Pancreas (tissue), 10 donors: Measurements from ENCODE around the gene ST3GAL6. TPM values are rescaled to one million over a fixed set of nuclear protein-coding genes. Genes with fewer than 3 reads are reported as not detected.

Source experiments
- ATAC-seq, 4 donors: fragments of 200-7000 bp; cut with Tn5 transposase; one replicate each; pipeline versions ENCODE4 v1.8.0 to v1.9.1; 2020; ENCODE audit warnings: mild to moderate bottlenecking in 4 of 4, moderate library complexity in 4 of 4
- DNase-seq, 6 donors: peaks; one replicate each; pipeline ENCODE4 v3.0.0-alpha.2; 2020
- FAIRE-seq: peaks from 2 replicates; lab custom pipeline; 2012; peaks lifted over from hg19 to GRCh38; lab: Jason Lieb, UNC
- H3K27ac ChIP-seq, 4 donors: fragments of 200-600 bp; sonication (generic); 1 replicate in 3 of 4; 2 replicates in 1 of 4; pipeline versions ENCODE4 v1.5.0 to v1.8.0; 2020
- H3K27me3 ChIP-seq, 4 donors: fragments of 200-600 bp; one replicate each; pipeline ENCODE4 v1.8.0; 2021
- H3K36me3 ChIP-seq, 3 donors: fragments of 200-600 bp; sonication (generic) in 1 of 3; one replicate each; pipeline versions ENCODE4 v1.5.0 to v1.8.0; 2020 to 2021
- H3K4me1 ChIP-seq, 3 donors: fragments of 200-600 bp; one replicate each; pipeline ENCODE4 v1.8.0; 2021
- H3K4me3 ChIP-seq, 4 donors: fragments of 200-600 bp; sonication (generic) in 2 of 4; one replicate each; pipeline versions ENCODE4 v1.5.0 to v1.8.0; 2020 to 2021
- H3K9me3 ChIP-seq, 4 donors: fragments of 200-600 bp; one replicate each; pipeline ENCODE4 v1.8.0; 2021
- WGBS, 2 donors: extraction: QIAGEN DNeasy Blood & Tissue Kit; methylation state at CpG; one replicate each; pipeline ENCODE4 v1.1.7; 2013; 5-methylcytosine and 5-hydroxymethylcytosine counted together
- intact Hi-C, 3 donors: fragments of 100-400 bp; cut with DNase I; formaldehyde crosslinking; loops; one replicate each; pipeline versions ENCODE4 v1.11.1 to v1.14.2; 2022
- polyA plus RNA-seq, 2 donors: library from polyadenylated mRNA; stranded (reverse); fragments of 200-250 nt; gene quantifications; one replicate each; pipeline ENCODE4 v1.2.3, GENCODE V29; 2013
- total RNA-seq, 6 donors: library from RNA; stranded (reverse); fragmentation: NEBNext Ultra II Directional in 4 of 6; extraction: Animal tissue kit (Norgen Biotek cat#: 25700) in 4 of 6; gene quantifications; one replicate each; pipeline versions ENCODE4 v1.2.1 to v1.2.4, GENCODE V29; 2021 to 2023
- TF ChIP-seq, protein P1 (sequence below), 4 donors: fragments of 200-600 bp; sonication (generic) in 3 of 4; IDR thresholded peaks; one replicate each; pipeline versions ENCODE4 v1.5.0 to v1.8.0; 2021; ENCODE audit warnings: antibody characterized with exemption in 4 of 4
- donor health status: healthy with polysubstance abuse.
- donor health status: DM: no; HTN: no; CAD: no; lungs with moderate emphysema.
- donor health status: DM: no; HTN: no; CAD: no.
- donor health status: control.
- donor health status: control.
- donor health status: Bipolar disorder and iron deficiency.
- donor health status: DM: yes; HTN: yes; CAD: no.
- donor health status: DM: no; HTN: no; CAD: no.
- donor health status: DM: no; HTN: no; CAD: no.
- donor health status: DM: yes; HTN: yes; CAD: no.

The ST3GAL6 gene
- total and polyA plus RNA-seq, 8 donors: 3.6 to 16.1 (median 6.7) TPM

DNA sequence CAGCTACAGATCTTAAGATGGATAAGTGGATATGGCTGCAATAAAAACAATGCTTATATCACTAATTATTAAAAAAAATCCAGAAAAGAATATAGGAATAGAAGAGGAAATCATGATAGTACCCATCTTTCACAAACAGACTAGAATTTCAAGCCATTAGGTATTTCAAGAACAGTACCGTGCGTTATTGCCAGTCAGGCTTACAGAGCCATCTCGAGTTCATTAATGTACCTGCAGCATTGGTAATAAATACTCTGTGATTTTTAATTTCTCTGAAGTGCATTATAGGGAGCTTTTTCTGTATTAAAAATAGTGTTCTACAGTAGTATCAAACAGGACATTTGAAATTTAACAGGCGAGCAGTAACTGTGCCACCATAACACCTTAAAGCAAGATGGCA lies 35.7 kb downstream of the ST3GAL6 start:
- FAIRE-seq (no peak), DNase-seq (no peak), ATAC-seq (peak in 2 of 4 donors; percentile 39 to 55)
- Histone ChIP-seq H3K4me1 (no peaks in the 10 kb centered on the region), H3K27me3 (no peaks in the 10 kb centered on the region), H3K36me3 (no peaks in the 10 kb centered on the region), H3K27ac (no peak overlapping the region), H3K4me3 (no peak overlapping the region), H3K9me3 (no peaks in the 10 kb centered on the region)
- TF ChIP-seq, protein P1, sequence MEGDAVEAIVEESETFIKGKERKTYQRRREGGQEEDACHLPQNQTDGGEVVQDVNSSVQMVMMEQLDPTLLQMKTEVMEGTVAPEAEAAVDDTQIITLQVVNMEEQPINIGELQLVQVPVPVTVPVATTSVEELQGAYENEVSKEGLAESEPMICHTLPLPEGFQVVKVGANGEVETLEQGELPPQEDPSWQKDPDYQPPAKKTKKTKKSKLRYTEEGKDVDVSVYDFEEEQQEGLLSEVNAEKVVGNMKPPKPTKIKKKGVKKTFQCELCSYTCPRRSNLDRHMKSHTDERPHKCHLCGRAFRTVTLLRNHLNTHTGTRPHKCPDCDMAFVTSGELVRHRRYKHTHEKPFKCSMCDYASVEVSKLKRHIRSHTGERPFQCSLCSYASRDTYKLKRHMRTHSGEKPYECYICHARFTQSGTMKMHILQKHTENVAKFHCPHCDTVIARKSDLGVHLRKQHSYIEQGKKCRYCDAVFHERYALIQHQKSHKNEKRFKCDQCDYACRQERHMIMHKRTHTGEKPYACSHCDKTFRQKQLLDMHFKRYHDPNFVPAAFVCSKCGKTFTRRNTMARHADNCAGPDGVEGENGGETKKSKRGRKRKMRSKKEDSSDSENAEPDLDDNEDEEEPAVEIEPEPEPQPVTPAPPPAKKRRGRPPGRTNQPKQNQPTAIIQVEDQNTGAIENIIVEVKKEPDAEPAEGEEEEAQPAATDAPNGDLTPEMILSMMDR (IDR thresholded peaks at IDR 0.05): no peak
- intact Hi-C loops: no loop called here
- 72 to 89% methylated on average over 4 of the region's 4 CpGs for WGBS, 2 donors

DNA sequence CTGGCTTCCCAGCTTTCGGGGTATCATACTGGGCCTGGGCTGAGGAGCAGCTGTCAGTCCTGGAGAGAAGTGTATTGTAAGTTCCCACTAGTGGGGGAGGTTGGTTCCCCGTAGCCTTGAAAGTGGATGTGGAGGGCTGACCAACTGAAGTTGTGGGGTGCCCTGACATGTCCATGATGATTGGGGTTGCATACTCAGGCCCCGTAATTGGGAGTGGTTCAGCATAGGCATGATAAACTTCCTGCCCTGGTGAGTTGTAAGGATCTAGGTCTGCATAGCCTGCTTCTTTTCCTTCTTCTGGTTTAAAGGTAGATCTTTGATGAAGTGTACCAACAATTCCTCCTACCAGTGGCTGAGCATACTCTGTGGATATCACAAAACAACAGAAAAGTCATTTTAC lies 36.3 kb downstream of the ST3GAL6 start:
- no peak overlapping the region for H3K4me3 ChIP-seq
- intact Hi-C loops: no loop called here
- no peaks in the 10 kb centered on the region for H3K9me3 ChIP-seq
- TF ChIP-seq, protein P1 (IDR thresholded peaks at IDR 0.05): no peak
- no peak overlapping the region for H3K27ac ChIP-seq
- H3K27me3 ChIP-seq: no peaks in the 10 kb centered on the region
- 85 to 86% methylated on average over 3 of the region's 3 CpGs for WGBS, 2 donors
- no peak for FAIRE-seq
- no peaks in the 10 kb centered on the region for H3K36me3 ChIP-seq
- no peak for DNase-seq
- ATAC-seq: no peak
- H3K4me1 ChIP-seq: no peaks in the 10 kb centered on the region

DNA sequence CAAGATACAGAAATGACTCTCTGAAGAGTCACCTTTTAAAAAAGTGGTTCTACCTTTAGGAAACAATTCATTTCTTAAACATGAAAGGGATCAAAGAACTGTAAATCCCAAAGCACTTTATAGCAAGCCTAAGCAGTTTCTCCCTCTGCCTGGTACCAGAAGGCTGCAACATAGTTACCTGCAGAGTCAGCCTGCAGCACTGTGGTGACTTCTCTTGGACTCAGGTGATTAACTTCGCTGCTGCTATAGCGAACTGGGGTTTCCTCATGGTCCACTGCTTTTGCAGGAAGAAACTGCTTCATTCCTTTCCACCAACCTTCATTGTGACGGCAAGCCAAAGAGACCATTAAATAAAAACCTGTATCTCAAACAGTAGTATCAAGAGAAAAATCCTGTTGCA lies 37.3 kb downstream of the ST3GAL6 start:
- intact Hi-C loops: no loop called here
- H3K36me3 ChIP-seq: peaks cover 0 to under 1% (median 0%) of the 10 kb centered on the region in 3 donors
- H3K27me3 ChIP-seq: no peaks in the 10 kb centered on the region
- peak in 1 of 4 donors; percentile 41 for ATAC-seq
- no peak for DNase-seq
- no peaks in the 10 kb centered on the region for H3K4me1 ChIP-seq
- 72 to 76% methylated on average over 3 of the region's 3 CpGs for WGBS, 2 donors
- H3K4me3 ChIP-seq: no peak overlapping the region
- H3K9me3 ChIP-seq: no peaks in the 10 kb centered on the region
- no peak overlapping the region for H3K27ac ChIP-seq
- no peak for FAIRE-seq
- TF ChIP-seq, protein P1 (IDR thresholded peaks at IDR 0.05): no peak

DNA sequence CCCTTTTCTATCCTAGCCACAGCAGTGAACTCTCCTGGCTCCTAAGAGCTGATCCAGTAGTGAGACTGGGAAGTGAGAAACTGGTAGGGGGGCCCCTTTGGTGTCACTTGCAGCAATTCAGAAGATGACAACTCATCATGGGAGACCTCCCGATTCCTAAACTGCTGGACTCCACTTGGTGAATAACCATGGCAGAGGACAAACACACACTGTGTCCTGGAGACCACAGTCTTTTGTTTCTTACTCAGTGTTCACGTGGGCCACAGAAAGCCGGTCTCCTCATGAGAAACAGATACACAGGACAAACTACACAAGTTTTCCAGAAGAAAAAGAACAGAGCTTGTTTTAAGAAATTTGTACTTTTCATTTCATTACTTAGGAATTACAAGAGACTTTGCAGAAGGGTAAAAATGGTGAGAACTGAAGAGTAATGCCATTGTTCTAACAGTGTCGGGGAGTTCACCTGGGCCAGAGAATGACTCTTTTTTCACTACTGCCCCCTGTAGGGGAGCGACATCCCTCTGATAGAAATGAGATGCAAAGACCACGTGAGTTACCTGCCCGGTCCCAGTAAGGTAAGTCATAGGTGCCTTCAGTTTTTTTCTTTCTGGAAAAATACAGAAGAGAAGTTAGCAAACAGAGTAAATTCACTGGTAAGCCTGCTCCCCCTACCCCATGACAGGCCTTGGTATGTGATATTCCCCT lies 38.1 kb downstream of the ST3GAL6 start:
- DNase-seq (no peak), FAIRE-seq (no peak), ATAC-seq (no peak)
- H3K9me3 ChIP-seq: no peaks in the 10 kb centered on the region
- H3K36me3 ChIP-seq: peaks cover 0 to 3% (median 0%) of the 10 kb centered on the region in 3 donors
- H3K4me1 ChIP-seq: no peaks in the 10 kb centered on the region
- TF ChIP-seq, protein P1 (IDR thresholded peaks at IDR 0.05): no peak
- no peak overlapping the region for H3K4me3 ChIP-seq
- intact Hi-C loops: no loop called here
- no peaks in the 10 kb centered on the region for H3K27me3 ChIP-seq
- 94 to 97% methylated on average over 7 of the region's 7 CpGs for WGBS, 2 donors
- no peak overlapping the region for H3K27ac ChIP-seq

DNA sequence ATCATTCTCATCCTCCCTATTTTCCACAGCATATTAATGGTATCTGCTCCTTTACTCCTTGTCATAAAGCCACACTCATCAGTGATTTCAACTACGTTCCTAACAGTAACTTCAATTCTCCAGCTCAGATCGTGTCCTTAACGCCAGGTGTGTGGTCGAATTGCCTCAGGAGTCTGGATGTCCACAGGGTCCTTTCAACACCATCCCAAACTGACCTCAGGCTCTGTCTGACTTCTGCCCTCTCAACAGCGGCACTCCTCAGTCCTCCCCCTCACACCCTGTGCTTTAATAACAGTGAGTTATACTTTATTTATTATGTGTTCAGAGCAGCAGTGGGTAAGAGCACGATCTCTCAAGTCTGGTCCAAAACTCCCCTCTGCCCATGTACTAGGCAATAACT lies 42.4 kb downstream of the ST3GAL6 start:
- H3K9me3 ChIP-seq: no peaks in the 10 kb centered on the region
- peaks cover 0 to 8% (median 7%) of the 10 kb centered on the region in 3 donors for H3K36me3 ChIP-seq
- H3K4me3 ChIP-seq: no peak overlapping the region
- no peaks in the 10 kb centered on the region for H3K4me1 ChIP-seq
- TF ChIP-seq, protein P1 (IDR thresholded peaks at IDR 0.05): no peak
- FAIRE-seq (no peak), ATAC-seq (no peak), DNase-seq (no peak)
- H3K27ac ChIP-seq: no peak overlapping the region
- intact Hi-C loops: loop anchor here in 1 of 3 donors (5.0 kb wide), 1 partner anchor 203 kb away; no protein-coding TSS in a partner anchor
- 87 to 90% methylated on average over 6 of the region's 6 CpGs for WGBS, 2 donors
- H3K27me3 ChIP-seq: no peaks in the 10 kb centered on the region
